Fibroblast of skin of right quadriceps (primary cell): ENCODE measurements around the gene C2CD5.
"Not testable (repeated sequence)": the region's sequence is repeated elsewhere in the genome, so short reads cannot be mapped to it uniquely, and the experiment has no call there.

ENCODE experiments used
- DNase-seq: peaks from one replicate; pipeline ENCODE4 v3.0.0-alpha.2; 2013

C2CD5 gene

GRCh38 chr12:22474970-22475720, 69.2 kb downstream of the C2CD5 start:
- no peak for DNase-seq

GRCh38 chr12:22473212-22473611, 71.1 kb downstream of the C2CD5 start:
- DNase-seq = no peak

GRCh38 chr12:22467190-22467589, 77.2 kb downstream of the C2CD5 start:
- peak; percentile 80 for DNase-seq

DNA sequence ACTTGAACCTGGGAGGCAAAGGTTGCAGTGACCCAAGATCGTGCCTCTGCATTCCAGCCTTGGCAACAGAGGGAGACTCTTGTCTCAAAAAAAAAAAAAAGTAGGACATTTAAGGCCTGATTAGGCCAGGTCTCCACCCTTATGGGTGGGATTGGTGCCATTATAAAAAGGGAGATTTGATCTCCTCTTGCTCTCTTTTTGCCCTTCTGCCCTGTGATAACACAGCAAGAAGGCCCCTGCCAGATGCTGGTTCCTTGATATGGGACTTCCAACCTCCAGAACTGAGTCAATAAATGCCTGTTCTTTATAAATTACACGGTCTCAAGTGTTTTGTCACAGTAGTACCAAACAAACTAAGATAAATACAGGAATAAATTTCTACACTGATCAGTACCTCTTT, 81.0 kb downstream of the C2CD5 start:
- DNase-seq = no peak

- DNase-seq = no peak
Observed at GRCh38 chr12:22461786-22462185, 82.6 kb downstream of the C2CD5 start.

DNA sequence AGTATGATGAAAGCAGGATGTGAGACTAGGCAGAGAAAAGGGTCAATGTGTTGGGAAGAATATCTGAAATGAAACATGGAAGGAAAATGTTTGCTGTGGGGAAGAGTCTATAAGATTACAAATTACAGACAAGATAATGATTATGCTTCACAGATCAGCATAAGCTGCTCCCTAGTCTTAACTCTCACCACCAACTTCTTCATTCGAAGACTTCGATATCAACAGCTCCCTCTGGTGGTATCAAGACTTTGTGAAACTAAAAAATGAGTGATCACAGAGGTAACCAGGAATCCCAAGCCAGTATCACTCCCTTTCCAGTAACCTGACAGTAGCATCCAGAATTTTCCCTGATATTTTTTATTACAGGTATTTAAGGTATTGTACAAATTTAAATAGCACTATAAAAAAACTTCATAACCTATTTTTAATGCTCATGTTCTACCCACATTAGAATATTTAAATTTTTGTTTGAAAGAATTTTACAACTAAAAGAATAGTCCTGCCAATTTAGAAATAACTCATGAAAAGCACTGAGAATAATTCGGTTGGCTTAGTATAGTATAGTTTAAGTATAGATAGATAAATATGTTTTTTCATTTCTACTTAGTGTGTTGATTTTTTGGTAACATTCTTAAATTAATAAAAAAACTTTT, 84.4 kb downstream of the C2CD5 start:
- DNase-seq = peak; percentile 42

- DNase-seq = no peak
Observed at GRCh38 chr12:22458298-22458937, 85.9 kb downstream of the C2CD5 start.

DNA sequence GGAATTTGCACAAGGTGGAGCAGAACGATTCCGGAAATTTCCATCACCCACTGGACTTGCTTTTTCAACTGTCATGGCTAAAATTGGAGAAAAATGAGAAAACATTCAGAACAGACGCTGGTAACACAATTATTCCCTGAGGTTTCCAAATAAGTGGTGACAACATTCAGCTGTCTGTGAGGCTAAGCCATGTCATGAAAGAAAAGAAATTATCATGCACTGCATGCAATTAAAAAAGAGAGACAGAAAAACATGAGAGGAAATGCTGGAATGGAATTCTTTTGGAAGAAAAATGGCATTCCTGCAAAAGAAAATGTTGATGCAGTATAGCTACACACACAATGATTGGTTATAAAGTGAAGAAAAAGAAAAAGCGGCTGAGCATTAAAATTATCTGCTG, 87.3 kb downstream of the C2CD5 start:
- no peak for DNase-seq

DNA sequence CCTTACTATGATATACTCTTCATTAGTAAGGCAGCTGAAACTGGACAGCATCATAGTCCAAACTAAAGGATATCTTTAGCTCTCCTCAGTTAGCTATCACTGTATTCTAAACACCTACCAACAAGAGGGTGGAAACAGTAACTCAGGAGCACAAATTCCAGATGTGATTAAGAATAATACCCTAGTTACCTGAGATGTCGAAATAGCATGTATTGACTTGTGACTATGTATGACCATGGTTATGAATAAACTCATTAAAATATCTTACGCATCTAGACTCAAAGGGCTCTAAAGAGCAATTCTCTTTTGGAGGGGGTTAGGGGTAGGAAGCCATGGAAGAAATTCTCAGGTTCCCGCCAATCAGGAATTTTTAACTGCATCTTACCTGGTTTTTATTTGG, 90.8 kb downstream of the C2CD5 start:
- no peak for DNase-seq

DNA sequence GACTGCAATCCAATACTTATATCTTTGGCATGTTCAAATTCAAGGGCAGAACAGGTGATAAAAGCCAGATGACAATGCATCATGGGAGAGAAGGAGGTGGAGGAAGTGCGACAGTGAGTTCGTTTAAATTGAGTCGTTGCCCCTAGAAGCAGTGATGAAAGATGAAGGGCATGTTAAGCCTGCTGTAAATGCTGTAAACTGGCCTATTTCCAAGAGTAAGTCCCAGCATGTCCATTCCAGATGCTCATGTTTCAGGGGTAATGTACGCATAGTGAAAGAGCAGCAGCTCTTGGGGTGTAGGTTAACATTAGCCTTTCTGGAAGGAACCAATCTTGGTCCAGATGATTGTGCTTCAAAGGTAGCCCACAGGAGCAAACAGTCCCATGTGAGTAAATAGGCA, 97.1 kb downstream of the C2CD5 start:
- peak; percentile 16 for DNase-seq

DNA sequence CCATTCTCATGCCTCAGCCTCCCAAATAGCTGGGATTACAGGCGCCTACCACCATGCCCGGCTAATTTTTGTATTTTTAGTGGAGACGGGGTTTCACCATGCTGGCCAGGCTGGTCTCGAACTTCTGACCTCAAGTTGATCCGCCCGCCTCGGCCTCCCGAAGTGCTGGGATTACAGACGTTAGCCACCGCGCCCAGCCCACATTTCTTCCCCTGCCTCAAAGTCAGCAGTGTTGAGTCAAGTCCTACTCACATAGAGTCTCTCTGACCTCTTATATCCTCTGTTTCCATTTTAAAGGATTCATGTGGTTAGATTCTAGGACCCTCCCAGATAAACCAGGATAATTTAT, 100.1 kb downstream of the C2CD5 start:
- not testable (repeated sequence) for DNase-seq

DNA sequence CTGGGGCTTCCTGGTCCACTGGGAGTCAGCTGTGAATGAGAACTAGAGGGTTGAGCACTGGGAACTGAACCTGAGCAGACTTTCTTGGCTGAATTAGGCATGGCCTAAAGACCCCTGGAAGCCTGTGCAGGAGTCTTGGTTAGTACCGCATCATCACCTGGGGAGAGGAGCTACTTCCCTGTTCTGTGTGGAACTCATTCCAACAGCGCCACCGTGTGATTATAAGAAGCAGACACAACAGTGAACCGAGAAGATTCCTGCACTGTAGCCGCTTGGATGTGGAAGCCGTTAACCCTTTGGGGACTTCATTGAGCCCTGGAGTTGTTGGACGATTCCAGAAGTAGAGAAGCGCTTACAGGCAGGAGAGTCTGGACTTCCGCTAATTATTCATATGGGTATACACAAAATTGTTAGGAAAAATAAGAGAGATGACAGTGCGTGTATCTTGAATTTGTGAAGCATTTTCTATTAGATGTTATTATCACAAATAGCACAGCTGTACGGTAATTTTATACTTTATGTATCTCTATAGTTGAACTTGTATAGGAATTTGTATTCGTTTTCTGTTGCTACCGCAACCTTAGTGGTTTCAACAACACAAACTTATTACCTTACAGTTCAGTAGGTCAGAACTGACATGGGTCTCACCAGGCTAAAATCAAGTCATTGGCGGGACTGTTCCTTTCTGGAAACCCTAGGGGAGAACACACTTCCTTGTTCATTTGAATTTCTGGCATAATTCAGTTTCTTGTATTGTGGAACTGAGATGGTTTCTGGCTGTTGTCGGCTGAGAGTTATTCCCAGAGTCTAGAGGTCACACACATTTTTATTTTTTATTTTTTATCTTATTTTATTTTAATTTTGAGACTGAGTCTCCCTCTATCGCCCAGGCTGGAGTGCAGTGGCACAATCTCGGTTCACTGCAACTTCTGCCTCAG, 100.7 kb downstream of the C2CD5 start:
- DNase-seq = peak; percentile 73

- DNase-seq = no peak
Observed at GRCh38 chr12:22437031-22437806, 107.1 kb downstream of the C2CD5 start.

DNA sequence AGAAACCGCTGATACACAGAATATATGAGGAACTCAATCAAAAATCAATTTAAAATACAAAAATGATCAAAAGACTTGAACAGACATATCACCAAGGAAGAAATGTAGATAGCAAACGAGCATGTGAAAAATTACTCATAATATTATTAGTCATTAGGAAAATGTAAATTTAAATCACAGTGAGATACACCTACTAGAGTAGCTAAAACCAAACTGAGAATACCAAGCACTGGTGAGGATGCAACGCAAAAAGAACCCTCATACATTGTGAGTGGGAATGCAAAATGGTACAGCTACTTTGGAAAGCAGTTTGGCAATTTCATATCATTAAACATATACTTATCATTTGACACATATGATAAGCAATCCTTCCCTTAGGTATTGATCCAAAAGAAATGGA, 108.8 kb downstream of the C2CD5 start:
- no peak for DNase-seq

DNA sequence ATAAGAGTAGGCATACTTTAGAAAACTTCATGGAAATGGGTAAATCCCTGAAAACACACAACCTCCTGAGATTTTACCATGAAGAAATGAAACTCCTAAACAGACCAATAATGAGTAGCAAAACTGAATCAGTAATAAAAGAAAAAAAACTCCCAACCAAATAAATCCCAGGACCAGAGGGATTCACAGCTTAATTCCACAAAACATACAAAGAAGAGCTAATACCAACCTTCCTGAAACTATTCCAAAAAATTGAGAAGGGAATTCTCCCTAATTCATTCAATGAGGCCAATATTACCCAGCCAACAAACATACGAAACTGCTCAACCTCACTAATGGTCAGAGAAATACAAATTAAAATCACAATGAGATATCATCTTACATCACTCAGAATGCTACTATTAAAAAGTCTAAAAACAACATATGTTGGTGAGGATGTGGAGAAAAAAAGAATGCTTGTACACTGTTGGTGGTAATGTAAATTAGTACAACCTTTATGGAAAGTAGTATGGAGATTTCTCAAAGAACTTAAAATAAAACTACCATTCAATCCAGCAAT, 112.6 kb downstream of the C2CD5 start:
- DNase-seq = no peak

DNA sequence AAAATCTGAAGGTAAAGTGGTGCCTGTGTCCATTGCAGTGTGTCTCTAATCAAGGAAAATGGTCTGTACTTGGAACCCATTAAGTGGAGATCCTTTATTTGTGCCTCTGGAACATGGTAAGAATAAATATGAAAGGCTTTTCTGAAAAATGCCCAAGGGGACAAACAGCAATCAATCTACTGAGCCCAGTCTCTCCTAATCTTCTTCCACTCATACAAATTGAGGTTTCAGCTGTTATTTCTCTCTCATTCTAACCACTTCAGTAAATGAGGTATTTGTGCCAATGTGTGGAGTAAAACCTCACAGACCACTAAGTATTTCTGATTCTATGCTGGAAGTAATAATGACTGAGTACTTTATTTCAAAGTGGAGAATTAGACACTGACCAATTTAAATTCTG, 127.5 kb downstream of the C2CD5 start:
- DNase-seq = no peak

- DNase-seq = peak; percentile 29
Observed at GRCh38 chr12:22415342-22416309, 128.7 kb downstream of the C2CD5 start.

DNA sequence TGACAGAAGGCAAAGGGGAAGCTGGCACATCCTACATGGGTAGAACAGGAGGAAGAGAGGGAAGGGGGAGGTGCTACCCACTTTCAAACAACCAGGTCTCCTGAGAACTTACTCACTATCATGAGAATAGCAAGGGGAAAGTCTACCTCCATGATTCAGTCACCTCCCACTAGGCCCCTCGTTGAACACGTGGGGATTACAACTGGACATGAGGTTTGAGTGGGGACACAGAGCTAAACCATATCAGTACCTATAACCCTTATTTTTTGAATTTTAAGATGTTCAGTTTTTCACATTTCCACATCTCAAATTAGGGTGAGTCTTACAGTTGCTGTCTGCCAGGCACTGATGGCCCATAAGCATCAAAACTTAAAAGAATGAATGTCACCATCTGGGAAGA, 129.6 kb downstream of the C2CD5 start:
- DNase-seq = no peak

DNA sequence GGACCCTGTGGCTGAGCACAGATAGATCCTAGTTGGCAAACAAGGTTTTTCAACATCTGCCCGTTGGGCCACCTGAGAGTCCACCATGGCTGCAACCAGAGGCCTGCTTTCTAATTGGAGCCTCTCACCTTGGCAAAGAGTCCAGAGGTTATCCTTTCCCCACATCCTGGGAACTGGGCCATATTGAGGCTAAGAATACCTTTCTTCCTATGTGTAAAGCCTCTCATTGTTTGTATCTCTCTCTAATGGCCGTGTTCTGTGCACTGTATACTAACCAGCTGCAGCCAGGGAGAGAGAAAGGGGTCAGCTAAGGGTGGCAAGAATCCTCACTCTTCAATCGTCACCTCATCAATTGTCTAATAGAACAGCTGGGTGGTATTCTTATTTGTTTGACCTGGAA, 130.8 kb downstream of the C2CD5 start:
- no peak for DNase-seq

- DNase-seq = no peak
Observed at GRCh38 chr12:22412581-22412980, 131.8 kb downstream of the C2CD5 start.

GRCh38 chr12:22410486-22410885, 133.9 kb downstream of the C2CD5 start:
- no peak for DNase-seq
